ENCODE results near the gene C3orf52. TPM values are rescaled to one million over a fixed set of nuclear protein-coding genes. Genes with fewer than 3 reads are reported as not detected.

The C3orf52 gene
- total RNA-seq, 1 donor from 2014 or later, result 4.5 TPM

DNA sequence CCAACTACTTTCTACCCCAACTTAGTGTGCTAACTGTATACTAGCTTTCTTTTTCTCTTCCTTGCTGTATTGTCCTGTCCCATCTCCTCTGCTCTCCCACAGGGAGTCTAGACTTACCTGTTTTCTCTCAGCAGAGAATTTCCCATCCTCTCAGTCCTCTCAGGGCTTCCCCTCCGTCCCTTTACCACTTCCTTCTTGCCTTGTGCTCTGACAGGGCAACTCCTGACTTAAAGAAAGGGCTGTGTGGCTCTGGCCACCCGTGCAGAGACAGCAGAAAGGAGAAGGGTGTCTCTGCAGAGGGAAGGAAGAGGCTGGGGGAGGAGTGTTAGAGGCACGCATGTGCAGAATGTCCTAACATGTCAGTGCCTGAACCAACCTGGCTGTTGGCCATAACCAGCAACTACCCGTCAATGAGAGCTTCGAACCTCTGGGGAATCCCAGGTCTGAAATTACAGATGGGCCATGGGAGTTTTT lies 46.8 kb downstream of the C3orf52 start, which contains the start of gene GCSAM:
Gene GCSAM (minus strand): TSS at position 274 of the 474 bp plus-strand sequence. CDS start 128 bp downstream, at position 146.
- no peak for DNase-seq (ENCODE audit: low spot score in 2 of 2, unreplicated experiment in 2 of 2)
- no peak within 1 kb of the TSS for H3K27ac Mint-ChIP-seq
- H3K4me3 Mint-ChIP-seq, result peak within 1 kb of the TSS; percentile 17
- no peaks in the 10 kb centered on the region for H3K27me3 Mint-ChIP-seq (ENCODE audit: low read depth)
- TF ChIP-seq, protein P1, sequence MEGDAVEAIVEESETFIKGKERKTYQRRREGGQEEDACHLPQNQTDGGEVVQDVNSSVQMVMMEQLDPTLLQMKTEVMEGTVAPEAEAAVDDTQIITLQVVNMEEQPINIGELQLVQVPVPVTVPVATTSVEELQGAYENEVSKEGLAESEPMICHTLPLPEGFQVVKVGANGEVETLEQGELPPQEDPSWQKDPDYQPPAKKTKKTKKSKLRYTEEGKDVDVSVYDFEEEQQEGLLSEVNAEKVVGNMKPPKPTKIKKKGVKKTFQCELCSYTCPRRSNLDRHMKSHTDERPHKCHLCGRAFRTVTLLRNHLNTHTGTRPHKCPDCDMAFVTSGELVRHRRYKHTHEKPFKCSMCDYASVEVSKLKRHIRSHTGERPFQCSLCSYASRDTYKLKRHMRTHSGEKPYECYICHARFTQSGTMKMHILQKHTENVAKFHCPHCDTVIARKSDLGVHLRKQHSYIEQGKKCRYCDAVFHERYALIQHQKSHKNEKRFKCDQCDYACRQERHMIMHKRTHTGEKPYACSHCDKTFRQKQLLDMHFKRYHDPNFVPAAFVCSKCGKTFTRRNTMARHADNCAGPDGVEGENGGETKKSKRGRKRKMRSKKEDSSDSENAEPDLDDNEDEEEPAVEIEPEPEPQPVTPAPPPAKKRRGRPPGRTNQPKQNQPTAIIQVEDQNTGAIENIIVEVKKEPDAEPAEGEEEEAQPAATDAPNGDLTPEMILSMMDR (IDR thresholded peaks at IDR 0.05; ENCODE audit: unreplicated experiment), result no peak
- H3K9me3 Mint-ChIP-seq, result no peaks in the 10 kb centered on the region
- peaks cover 58% of the 10 kb centered on the region for H3K4me1 Mint-ChIP-seq
- H3K36me3 Mint-ChIP-seq, result no peaks in the 10 kb centered on the region

DNA sequence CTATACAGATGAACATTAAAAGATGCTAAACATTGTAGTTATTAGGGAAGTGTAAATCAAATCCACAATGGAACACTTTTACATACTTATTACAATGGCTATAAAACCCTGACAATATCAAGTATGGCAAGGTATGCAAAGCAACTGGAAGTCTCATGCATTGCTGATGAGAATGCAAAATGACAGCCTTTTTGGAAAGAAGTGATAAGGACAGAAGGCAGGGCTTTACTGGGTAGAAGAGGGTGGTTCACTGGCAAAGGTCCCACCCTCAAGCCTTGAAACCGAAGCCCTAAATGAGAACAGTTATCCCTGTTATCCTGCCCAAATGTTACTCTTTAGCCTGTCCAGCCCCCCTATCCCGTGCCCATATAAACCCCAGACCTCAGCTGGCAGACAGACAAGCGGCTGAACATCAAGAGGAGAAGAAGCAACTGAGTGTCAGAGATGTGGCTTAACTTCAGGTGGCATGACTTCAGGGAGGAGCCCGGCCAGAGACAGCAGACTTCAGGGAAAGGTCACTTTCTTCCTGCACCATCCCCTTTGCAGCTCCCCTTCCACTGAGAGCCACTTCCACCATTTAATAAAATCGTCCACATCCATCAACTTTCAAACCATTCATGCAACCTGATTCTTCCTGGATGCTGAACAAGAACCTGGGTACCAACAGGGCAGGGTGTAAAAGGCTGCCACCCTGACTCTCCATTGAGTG lies 47.6 kb downstream of the C3orf52 start:
- DNase-seq (ENCODE audit: low spot score in 2 of 2, unreplicated experiment in 2 of 2), result no peak
- TF ChIP-seq, protein P1 (IDR thresholded peaks at IDR 0.05; ENCODE audit: unreplicated experiment), result no peak
- Mint-ChIP-seq H3K27me3 (ENCODE audit: low read depth) (no peaks in the 10 kb centered on the region), H3K4me1 (peaks cover 51% of the 10 kb centered on the region), H3K9me3 (no peaks in the 10 kb centered on the region), H3K27ac (no peak overlapping the region), H3K36me3 (no peaks in the 10 kb centered on the region), H3K4me3 (no peak overlapping the region)

DNA sequence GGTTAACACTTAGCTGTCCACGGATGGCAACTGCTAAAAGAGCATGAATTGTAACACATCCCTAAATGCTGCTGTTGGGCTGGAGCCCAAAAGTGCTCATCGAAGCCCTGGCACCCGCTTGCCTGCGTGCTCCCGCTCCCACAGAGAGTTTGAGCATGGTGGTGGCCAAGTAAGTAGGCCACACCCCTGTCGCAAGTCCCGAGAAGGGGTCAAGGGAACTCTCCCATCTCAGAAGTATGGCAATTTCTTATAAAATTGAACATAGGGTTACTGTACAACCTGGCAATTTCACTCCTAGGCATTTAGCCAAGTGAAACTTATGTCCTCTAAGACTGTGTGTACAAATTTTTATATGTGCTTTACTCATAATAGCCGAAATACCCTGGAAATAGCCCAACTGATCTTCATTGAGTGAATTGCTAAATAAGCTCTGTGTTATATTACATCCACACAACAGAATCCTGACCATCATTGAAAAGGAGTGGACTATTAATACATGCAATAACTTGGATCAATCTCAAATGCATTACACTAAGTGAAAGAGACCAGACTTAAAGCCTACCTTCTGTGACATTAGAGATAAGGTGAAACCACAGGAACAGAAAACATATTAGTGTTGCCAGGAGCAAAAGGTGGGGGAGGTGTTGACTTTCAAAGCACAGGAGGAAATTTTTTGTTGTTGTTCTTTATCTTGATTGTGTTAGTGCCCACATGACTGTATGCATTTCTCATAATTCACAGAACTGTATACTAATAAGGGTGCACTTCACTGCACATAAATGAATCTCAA lies 48.3 kb downstream of the C3orf52 start:
- H3K4me1 Mint-ChIP-seq, result peaks cover 43% of the 10 kb centered on the region
- H3K4me3 Mint-ChIP-seq, result no peak overlapping the region
- H3K9me3 Mint-ChIP-seq, result no peaks in the 10 kb centered on the region
- TF ChIP-seq, protein P1 (IDR thresholded peaks at IDR 0.05; ENCODE audit: unreplicated experiment), result no peak
- no peak for DNase-seq (ENCODE audit: low spot score in 2 of 2, unreplicated experiment in 2 of 2)
- peak overlapping the region; percentile 47 for H3K27ac Mint-ChIP-seq
- no peaks in the 10 kb centered on the region for H3K27me3 Mint-ChIP-seq (ENCODE audit: low read depth)
- H3K36me3 Mint-ChIP-seq, result no peaks in the 10 kb centered on the region

DNA sequence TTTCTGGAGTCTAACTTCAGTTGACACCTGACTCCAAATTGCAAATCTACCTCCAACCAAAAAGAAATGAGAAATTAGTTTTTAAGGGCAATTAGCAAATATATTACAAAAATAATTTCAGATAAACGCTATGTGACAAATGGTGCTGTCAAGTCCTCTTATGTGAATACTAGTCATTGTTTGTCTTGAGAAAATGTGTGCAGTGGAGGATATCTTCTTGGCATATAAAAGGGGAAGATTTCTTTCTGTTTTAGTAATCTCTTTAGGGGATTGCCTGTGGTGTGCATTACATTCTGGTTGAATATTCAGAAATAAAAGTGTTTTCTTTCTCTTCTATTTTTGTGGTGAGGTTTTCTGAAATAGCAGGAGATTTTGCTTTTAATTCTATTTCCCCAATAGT lies 49.9 kb downstream of the C3orf52 start:
- Mint-ChIP-seq H3K4me1 (peaks cover 35% of the 10 kb centered on the region), H3K9me3 (no peaks in the 10 kb centered on the region), H3K27me3 (ENCODE audit: low read depth) (no peaks in the 10 kb centered on the region), H3K36me3 (no peaks in the 10 kb centered on the region), H3K27ac (no peak overlapping the region), H3K4me3 (no peak overlapping the region)
- no peak for DNase-seq (ENCODE audit: low spot score in 2 of 2, unreplicated experiment in 2 of 2)
- TF ChIP-seq, protein P1 (IDR thresholded peaks at IDR 0.05; ENCODE audit: unreplicated experiment), result no peak

DNA sequence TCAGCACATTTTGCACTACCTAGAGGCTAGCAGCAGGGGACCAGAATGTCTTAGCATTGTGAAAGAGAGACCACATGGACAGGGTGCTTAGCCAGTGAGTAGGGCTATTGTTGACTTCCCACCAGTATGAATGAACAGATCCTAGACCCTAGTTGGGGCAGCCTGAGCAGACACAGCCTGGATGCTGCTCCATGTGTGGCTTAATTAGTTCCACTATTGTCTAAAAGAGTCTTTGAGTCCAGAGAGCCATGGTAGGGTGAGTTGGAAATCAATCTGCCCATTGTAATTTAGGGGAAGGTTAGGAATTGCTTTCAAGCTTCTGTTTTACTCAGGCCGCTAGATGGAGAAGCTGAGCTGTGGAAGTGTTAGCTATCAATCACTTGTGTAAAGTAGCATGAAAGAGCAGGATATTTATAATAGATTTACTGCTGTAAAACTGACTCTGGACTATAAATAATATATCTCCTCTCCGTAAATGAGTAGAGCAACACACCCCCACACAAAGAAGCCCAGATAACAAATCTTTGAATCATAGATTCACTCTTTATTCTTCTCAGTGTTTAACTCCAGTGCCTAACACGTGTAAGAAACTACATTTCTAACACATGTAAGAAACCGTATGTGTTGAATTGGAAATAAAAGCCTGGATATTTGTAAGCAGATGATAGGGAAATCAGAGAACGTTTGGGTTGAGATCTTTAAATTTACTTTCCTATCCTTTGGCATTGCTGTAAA lies 50.9 kb downstream of the C3orf52 start:
- Mint-ChIP-seq H3K36me3 (no peaks in the 10 kb centered on the region), H3K4me3 (no peak overlapping the region), H3K27ac (no peak overlapping the region), H3K27me3 (ENCODE audit: low read depth) (no peaks in the 10 kb centered on the region), H3K4me1 (peaks cover 35% of the 10 kb centered on the region), H3K9me3 (no peaks in the 10 kb centered on the region)
- TF ChIP-seq, protein P1 (IDR thresholded peaks at IDR 0.05; ENCODE audit: unreplicated experiment), result no peak
- DNase-seq (ENCODE audit: low spot score in 2 of 2, unreplicated experiment in 2 of 2), result no peak
